DMS114 treated with DMSO at 0.1 percent for 48 hours (cell line): ENCODE data around the gene WNT10A.

ENCODE experiments used
- DNase-seq: peaks from one replicate; lab custom pipeline; 2025; ENCODE audit not compliant: unreplicated experiment; lab: John Stamatoyannopoulos, UW

WNT10A gene

GRCh38 chr2:218857371-218858137 is 23.1 kb upstream of the WNT10A start:
- no peak for DNase-seq

GRCh38 chr2:218858138-218858445 is 22.6 kb upstream of the WNT10A start:
- no peak for DNase-seq

- no peak for DNase-seq
Measured at GRCh38 chr2:218858671-218859555, 21.7 kb upstream of the WNT10A start.

- no peak for DNase-seq
Measured at GRCh38 chr2:218859556-218859987, 21.1 kb upstream of the WNT10A start, which contains the start of gene WNT6. WNT6 (plus strand) TSS chr2:218859805; CDS start chr2:218860038, 233 bp downstream.

- DNase-seq, result no peak
Measured at GRCh38 chr2:218859988-218860831, 20.4 kb upstream of the WNT10A start.

GRCh38 chr2:218860950-218861381 is 19.7 kb upstream of the WNT10A start:
- DNase-seq, result no peak

- no peak for DNase-seq
Measured at GRCh38 chr2:218861645-218862318, 18.9 kb upstream of the WNT10A start.

- DNase-seq, result no peak
Measured at GRCh38 chr2:218863021-218863520, 17.6 kb upstream of the WNT10A start.

GRCh38 chr2:218865396-218865795 is 15.3 kb upstream of the WNT10A start:
- DNase-seq, result no peak

GRCh38 chr2:218865999-218866398 is 14.7 kb upstream of the WNT10A start:
- no peak for DNase-seq

GRCh38 chr2:218867900-218868299 is 12.8 kb upstream of the WNT10A start:
- no peak for DNase-seq

- no peak for DNase-seq
Measured at GRCh38 chr2:218869064-218869463, 11.6 kb upstream of the WNT10A start.

- no peak for DNase-seq
Measured at GRCh38 chr2:218870984-218871344, 9.7 kb upstream of the WNT10A start.

GRCh38 chr2:218871345-218872302 is 9.0 kb upstream of the WNT10A start:
- no peak for DNase-seq

- DNase-seq, result no peak
Measured at GRCh38 chr2:218872645-218873358, 7.8 kb upstream of the WNT10A start.

- no peak for DNase-seq
Measured at GRCh38 chr2:218873359-218874194, 7.1 kb upstream of the WNT10A start.

- no peak for DNase-seq
Measured at GRCh38 chr2:218875692-218876246, 4.9 kb upstream of the WNT10A start.
